GM21786 (cell line): ENCODE data around the gene TBPL1.
"Not testable (repeated sequence)": the region's sequence is repeated elsewhere in the genome, so short reads cannot be mapped to it uniquely, and the experiment has no call there.

Experiments
- ATAC-seq: cut with Tn5 transposase; IDR thresholded peaks from one replicate; pipeline ENCODE4 v1.9.1; 2021; ENCODE audit not compliant: unreplicated experiment

TBPL1 gene

GRCh38 chr6:133973109-133973971, 20.3 kb downstream of the TBPL1 start:
- ATAC-seq: peak; percentile 57

DNA sequence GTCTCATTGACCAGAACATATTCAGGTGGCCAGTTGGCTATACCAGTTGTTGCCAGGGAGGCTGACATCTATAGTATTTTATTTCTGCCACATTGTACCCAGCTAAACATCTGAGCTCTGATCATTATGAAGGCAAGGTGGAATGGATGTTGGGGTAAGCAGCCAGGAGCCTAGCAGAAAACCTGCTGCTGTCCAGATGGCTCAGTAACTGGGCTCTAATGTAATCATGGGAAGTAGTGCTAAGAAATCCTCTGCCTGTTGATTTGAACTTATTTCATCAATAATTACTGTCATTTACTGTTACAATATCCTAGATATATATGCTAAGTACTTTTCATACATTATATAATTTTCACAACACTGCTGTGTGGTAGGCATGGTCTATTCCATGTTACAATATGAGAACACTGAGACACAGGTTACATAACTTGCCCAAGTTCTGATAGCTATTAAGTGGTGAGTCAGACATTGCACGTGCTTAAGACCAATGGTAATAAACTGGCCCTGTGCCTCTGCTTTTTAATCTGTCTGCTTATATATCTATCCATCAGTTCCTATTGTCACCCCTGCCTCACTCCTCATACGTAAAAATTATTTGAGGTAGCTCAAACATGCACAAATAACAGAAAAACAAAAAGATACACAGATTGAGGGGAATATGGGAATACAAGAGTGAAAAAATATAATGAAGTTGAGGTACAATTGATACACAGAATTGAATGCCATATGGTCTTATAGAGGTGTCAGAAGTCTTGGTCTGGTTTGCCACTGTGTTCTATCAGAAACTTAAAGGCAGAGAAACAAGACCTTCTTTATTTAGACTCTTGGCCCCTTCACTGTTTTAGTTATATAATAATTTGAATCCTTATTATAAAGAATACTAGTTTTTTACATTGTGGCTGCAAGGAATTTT, 25.2 kb downstream of the TBPL1 start:
- ATAC-seq: peak; percentile 57

- no peak for ATAC-seq
These were observed 25.8 kb downstream of the TBPL1 start for GRCh38 chr6:133978896-133979240.

GRCh38 chr6:133979269-133979963, 26.4 kb downstream of the TBPL1 start:
- ATAC-seq: not testable (repeated sequence)

- no peak for ATAC-seq
These were observed 27.1 kb downstream of the TBPL1 start for GRCh38 chr6:133980168-133980567.

DNA sequence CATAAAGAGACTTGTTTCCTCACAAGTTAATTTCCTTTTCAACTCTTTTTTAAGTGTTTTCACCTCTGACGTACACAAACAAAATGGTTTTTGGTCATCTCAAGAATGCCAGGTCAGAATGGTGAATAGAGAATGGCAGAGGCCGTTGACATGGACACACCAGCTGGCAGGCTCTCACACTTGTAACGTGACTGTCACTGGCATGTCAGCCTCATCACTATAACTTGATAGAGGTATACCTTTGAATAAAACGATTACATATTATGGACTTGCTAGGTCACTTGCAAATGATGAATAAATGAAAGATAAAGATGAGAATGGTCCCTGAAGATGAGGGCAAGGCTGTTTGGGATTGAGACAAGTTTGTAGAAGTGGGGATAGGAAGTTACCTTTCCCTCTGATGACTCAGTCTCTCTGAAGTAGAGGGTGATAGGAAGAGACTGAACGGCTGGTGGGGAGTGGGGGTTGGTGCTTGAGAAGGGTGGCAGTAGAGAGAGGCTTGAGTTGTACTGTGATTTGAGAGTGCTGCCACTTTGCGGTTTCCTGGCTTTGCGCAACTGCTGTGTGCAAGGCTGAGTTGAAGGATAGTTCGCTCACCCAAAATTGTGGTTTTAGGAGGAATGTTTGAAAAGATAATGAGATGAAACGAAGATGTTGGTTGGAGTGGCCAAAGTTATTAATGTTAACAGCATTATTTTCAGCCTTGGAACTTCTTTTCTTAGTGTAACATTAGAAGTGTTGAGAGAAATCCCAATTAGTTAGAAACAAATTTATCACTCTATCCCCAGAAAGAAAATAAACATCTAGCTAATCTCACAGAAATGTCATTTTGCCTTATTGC, 30.3 kb downstream of the TBPL1 start:
- peak; percentile 63 for ATAC-seq

- no peak for ATAC-seq
These were observed 32.9 kb downstream of the TBPL1 start for GRCh38 chr6:133985970-133986369.

DNA sequence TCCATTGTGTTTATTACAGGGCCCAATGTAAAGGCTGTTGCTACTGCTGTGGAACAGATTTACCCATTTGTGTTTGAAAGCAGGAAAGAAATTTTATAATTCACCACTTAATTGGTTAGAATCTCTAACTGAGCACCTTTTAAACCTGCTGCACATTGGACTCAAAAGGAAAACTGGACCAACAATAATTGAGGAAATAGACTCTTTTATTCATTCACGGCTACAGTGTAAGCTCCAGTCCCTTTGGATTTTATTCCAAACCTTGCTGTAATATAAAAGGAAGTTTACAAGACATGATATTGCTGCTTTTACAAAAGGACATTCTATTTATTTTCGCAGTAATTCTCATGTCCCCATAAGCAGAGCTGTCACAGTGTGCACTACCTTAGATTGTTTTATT, 33.9 kb downstream of the TBPL1 start:
- ATAC-seq: no peak

DNA sequence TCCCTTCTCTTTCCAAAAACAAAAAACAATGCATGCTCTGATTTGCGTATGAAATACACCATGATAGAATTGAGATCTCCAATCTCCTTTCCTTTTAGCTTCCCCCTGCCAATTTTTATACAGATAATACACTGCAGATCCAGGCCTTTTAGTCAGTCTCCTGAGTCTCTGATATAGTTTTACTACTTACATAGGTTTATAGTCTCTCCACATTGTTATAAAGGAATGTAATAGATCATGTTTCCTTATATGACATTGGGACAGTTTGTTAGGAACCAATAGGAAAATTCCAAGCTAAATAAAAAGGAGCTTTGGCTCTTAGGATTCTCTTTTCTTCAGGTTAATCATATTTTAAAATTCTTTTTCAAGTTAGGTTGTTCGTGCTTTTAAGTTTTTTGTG, 36.5 kb downstream of the TBPL1 start:
- no peak for ATAC-seq

GRCh38 chr6:133990321-133990720, 37.3 kb downstream of the TBPL1 start:
- ATAC-seq: no peak

DNA sequence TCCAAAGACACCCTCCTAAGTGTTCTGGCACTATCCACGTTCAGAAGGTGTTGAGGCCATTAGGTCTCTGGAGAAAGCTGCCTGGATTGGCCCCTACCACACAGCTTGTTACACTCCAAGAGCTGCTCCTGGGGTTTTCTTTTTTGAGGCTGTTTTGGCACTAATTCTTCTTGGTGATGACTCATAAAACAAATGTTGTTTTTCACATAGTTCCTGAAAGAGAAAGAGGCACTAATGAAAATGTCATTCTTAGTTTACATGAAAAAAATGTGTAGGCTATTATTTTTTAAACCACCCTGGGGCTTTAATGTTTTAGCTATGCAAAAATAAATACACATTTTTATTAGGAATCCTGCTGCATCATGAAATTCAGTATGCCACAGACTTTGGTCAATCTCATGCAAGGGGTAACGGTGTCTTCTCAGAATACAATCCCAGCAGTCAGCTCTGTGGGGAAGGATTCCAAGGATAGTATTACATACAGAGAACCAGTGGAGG, 38.1 kb downstream of the TBPL1 start:
- no peak for ATAC-seq

GRCh38 chr6:133992992-133993680, 40.1 kb downstream of the TBPL1 start:
- ATAC-seq: no peak

- ATAC-seq: no peak
These were observed 42.3 kb downstream of the TBPL1 start for GRCh38 chr6:133995296-133995695.

GRCh38 chr6:133995758-133996157, 42.7 kb downstream of the TBPL1 start:
- ATAC-seq: no peak

GRCh38 chr6:133997267-133997666, 44.2 kb downstream of the TBPL1 start:
- no peak for ATAC-seq

- ATAC-seq: no peak
These were observed 46.3 kb downstream of the TBPL1 start for GRCh38 chr6:133999305-133999704.

DNA sequence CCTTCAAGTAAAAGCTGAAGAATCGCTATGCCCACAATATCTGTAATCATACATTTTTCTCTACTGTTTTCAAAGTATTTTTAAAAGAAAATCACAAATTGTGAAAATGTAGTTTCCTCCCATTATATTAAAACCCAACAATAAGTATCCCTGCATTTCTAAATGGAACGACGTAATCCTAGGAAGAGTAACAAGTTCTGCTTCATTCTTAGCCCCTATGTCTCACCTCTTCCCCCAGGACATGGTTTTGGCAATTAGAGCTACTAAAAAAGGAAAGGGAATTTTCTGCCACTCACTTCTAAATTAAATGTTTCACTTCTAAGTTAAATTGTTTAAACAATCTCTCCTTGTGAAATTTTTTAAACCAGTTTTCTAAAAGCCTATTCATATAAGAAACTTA, 47.4 kb downstream of the TBPL1 start:
- no peak for ATAC-seq

DNA sequence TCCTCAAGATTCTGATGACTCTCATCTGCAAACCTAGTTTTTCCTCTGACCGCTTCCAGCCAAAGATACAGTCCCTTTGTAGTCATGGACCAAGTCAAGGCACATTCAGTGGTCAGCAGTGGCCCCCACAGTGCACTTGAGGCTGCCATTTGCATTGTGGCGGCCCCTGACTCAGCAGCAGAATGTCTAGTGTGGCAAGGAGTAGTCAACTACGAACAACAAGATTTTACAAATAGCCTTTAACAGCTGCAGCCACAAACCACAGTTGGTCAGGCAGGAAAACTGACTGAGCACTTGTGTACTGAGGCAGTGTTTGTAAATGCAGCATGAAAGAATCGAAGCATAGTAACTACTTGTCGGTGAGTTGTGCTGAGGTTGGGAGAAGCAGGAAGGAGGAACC, 49.8 kb downstream of the TBPL1 start:
- peak; percentile 52 for ATAC-seq

- no peak for ATAC-seq
These were observed 50.5 kb downstream of the TBPL1 start for GRCh38 chr6:134003542-134003951.

GRCh38 chr6:134004714-134005113, 51.7 kb downstream of the TBPL1 start:
- no peak for ATAC-seq
